HG02759 (cell line): Measurements from ENCODE around the gene HOXA5.

ENCODE experiments used
- ATAC-seq: cut with Tn5 transposase; IDR thresholded peaks from one replicate; pipeline ENCODE4 v1.9.1; 2021; ENCODE audit warnings: mild to moderate bottlenecking, moderate library complexity; ENCODE audit not compliant: unreplicated experiment

HOXA5 gene

GRCh38 chr7:27160546-27161213, 17.2 kb upstream of the HOXA5 start:
- ATAC-seq = peak; percentile 72

DNA sequence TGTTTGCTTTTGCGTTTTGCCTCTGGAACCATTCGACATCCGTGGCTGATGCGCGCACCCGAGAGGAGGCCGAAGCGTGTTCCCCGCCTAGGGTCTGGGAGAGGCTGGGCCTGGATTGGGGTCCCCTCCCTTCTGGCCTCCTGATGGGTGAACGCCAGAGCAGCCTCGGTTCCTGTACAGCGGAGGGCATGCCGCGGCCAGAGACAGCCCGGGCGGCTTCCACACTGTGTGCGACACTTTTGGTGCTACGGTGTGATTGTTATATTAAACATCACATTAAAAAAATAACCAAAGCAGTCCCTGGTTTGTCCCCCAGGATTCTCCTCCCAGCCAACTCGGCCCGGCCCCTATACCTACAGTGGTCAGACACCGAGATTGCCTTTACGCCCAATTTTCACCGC, 16.7 kb upstream of the HOXA5 start:
- no peak for ATAC-seq

DNA sequence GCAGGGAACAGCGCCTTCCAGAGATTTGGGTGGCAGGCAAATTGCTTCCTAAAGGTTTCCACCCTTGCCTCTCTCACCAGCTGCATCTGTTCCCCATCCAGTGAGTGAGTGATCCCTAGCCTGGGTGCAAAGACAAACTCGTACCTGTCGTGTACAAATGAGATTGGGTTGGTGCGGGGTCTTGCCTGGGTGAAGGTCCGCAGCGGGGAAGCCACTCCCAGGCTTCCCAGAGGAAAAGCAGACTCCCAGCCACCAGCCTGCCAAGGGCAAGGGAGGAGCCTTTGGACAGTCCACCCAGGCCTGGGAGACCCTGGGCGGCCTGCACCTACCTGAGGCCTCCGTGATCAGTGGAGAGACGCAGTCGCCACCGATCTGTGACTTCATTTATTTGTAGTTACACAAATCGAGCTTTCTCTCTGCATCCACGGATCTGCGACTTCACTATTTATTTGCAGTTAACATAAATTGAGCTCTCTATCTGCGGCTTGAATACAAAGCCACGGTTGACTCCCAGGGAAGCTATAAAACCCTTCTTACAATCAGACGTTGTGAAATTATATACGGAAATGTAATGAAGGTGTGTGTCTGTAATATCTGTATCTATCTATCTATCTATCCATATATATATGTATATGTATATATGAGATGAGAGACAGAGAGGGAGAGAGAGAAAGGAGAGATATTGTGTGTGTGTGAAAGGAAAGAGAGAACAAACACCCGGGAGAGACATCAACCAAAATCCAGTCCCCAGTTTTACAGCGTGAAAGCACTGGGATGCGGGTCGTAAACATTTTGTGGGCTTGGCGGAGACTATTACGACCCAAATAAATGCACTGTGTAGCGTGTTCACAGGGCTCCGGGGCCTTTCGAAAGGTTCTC, 16.0 kb upstream of the HOXA5 start:
- ATAC-seq = no peak

- ATAC-seq = no peak
These were observed 15.2 kb upstream of the HOXA5 start for GRCh38 chr7:27158436-27159265.

DNA sequence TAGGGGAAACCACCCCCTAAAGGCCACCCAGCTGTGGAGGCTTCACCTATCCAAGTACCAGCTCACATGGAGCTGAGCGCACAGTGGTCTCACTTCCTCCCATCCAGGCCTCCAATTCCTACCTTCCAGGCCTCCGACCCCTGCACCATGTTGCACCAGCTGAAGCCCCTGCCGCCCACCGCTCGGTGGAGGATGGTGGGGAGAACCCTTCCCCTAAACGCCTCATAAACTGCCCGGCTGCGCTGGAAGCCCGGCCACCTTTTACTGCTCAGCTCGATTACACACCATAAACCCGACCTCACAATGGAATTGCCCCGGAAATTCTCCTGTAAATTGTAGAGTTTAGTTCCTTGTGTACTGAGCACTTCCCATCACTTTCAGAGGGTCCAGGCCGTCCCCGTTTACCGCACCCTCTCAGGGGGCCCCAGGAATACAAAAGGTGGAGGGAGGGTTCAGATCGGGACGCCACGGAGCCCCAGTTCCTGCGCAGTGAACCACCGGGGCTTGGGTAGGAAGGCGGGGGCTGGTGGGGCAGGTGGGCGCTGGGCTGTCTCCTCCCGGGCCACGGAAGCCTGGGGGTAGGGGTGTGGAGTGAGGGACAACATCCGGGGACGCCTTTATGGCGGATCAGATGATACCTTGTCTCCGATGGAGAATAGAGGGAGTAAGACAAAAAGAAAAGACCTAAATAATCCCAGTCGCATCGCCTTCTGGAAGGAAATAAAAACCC, 14.4 kb upstream of the HOXA5 start:
- no peak for ATAC-seq

- ATAC-seq = no peak
These were observed 13.6 kb upstream of the HOXA5 start for GRCh38 chr7:27156916-27157701.

DNA sequence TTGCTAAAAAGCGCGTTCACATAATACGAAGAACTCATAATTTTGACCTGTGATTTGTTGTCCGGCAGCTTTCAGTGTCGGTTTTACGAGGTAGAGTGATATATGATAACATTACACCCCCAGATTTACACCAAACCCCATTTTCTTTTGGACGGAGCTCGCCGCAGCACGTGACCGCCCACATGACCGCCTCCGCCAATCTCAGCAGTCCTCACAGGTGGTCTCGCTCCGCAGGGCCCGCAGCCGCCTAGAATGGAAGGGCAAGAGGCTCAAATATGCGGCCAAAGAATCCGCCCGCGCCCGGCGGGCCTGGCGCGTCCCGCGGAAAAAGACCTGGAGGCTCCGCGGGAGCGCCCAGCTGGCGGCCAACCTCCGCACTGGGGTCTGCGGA, 13.0 kb upstream of the HOXA5 start, which contains the start of gene HOXA7:
HOXA7 (minus strand) TSS at position 168 of the 391 bp plus-strand sequence; CDS start at position 38, 130 bp downstream.
- ATAC-seq = no peak

- ATAC-seq = no peak
These were observed 12.5 kb upstream of the HOXA5 start for GRCh38 chr7:27155816-27156507.

GRCh38 chr7:27154901-27155815, 11.7 kb upstream of the HOXA5 start:
- ATAC-seq = no peak

DNA sequence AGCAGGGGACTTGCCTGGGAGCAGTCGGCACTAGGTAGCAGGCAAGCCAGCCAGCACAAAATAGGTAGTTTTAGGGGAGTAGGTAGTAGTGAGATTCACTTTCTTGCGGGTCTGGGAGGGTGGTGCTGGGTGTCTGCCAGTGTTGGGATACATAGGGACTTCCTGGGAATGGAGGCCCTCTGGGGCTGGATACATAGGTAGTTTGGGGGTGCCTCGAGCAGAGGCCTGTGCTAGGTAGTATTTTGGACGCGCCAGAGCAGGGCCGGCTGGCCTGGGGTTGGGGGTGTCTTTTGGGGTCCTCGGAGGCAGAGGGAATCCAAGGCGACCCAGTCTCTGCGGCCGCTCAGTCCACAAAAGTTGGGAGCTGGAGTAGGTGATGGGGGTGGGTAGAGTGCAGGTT, 10.9 kb upstream of the HOXA5 start:
- no peak for ATAC-seq

GRCh38 chr7:27153526-27153925, 10.0 kb upstream of the HOXA5 start:
- ATAC-seq = no peak

DNA sequence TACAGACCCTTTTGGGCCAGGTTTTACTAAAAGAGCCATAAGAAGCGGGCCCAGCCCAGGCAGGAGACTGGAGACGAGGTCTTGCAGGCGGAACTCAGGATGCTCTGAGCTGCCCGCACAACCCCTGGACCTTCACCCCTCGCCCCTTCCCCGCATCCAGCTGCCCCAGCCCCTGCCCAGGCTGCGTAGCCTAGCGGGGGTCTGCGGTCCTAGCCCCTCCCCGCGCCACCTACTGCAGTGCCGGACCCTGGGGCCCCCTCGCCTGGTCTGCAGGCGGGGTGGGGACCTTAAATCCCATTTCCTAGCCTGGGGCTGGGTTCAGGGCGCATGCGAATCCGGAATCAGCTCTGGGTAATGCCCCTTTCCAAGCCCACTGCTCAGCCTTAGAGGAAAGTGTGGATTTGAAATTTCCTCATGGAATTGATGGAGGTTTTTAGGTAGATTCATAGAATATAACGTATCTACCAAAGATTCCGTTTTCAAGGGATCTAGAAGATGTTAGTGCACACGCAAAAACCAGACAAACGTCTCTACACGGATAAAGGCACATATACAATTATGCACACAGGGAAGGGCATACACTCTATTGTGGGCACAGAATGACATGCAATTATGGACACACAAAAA, 9.4 kb upstream of the HOXA5 start:
- no peak for ATAC-seq

DNA sequence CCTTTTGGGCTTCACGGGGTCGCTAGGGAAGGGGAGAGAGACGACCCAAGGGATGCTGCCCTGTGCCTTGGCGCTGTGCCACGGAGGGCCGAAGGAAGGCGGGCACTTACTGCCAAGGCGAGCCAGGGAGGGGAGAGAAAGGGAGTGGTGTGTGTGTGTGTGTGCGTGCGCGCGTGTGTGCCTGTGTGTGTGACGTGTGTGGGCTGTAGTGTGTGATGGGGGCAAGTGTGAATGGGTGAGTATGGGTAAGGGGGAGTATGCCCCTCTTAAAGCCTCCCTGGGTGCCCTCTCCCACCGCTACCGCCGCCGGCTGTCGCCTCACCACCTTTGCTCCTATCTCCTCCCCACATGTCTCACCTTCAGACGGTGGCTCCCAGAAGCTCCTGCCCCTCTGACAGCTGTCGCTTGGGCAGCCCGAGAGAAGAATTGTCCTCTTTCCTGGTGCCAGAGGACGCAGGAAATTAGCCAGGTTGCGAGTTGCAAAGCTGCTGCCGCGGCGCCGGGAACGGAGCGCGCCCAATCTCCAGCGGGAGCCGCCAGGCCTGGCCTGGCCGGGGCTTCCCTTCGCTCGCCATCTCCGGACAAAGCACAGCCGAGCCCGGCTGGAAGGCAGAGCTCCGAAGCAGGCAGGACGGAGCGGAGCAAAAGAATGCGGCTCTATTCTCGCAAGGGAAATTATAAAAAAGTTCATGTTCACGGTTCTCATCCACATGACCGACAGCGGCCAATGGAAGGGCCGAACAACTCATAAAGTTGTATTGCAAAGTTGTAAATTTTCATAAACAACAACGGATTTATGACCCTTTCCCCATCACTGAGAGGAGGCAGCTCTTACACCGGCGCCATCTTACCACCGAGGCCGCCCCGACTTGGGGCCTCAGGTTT, 8.7 kb upstream of the HOXA5 start, which contains the start of gene HOXA3:
HOXA3 (minus strand) TSS at position 653 of the 885 bp plus-strand sequence. CDS start 41,943 bp downstream, outside the sequence.
- no peak for ATAC-seq

GRCh38 chr7:27151341-27151930, 8.0 kb upstream of the HOXA5 start:
- ATAC-seq = no peak

DNA sequence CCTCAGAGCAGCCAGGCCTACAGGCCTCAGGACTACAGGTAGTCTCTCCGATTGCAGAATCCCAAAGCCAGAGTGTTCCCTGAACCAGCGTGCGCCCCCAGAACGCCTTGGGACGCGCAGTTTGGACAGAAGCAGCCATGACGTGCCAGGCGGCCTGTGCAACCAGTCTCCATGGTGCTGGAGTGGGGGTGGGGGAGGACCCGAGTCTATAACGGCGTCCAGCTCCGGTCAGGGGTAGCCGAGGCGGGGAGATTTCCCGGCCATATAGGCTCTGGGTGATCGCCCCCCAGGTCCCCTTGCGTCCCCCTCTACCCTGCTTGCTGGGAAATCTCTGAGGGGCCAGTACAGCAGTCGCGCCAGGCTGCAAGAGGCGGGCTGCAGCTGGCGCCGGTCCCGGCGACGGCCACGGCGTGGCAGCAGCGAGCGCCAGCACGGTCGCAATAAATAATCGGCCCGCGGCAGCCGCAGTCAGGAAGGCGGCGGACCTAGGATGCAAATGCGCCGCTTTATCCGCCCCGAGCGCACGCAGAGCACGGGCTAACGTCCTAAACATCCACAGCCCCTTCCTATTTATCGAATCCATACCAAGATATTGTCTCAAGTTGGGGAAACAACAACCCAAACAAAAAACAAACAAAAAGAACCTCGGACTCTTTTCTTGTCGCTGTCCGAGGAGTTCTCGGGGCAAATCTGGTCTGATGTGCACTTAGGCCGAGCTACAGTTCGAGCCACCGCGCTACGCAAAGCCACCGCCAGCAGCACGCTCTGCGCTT, 7.3 kb upstream of the HOXA5 start:
- peak; percentile 86 for ATAC-seq
